ENCODE data around the gene SWAP70. TPM values are rescaled to one million over a fixed set of nuclear protein-coding genes. Genes with fewer than 3 reads are reported as not detected.

The SWAP70 gene
- total and polyA plus RNA-seq, 2 of the 13 experiments (the other 11 are each of a cell fraction or from before 2014, with no cell fraction given), result 4.6 to 8.7 TPM

GRCh38 chr11:9645881-9646280, 18.0 kb upstream of the SWAP70 start:
- intact Hi-C loops (cut with micrococcal nuclease; ENCODE audit: unreplicated experiment) (no loop called here), in situ Hi-C loops (cut with HindIII; ENCODE audit: extremely low pct_ligation_motif_present, low pct_unique_long_range_greater_than_20kb) (no loop called here)
- no peaks in the 10 kb centered on the region for H4K20me1 ChIP-seq (ENCODE audit: insufficient read depth, low read length)
- H3K4me3 ChIP-seq (replicated peaks in 1 of 3; ENCODE audit: insufficient read depth in 1 of 3, low read depth in 2 of 3, low read length in 3 of 3), result no peak overlapping the region
- POLR2A ChIA-PET, result no interaction called here
- H3K4me1 ChIP-seq (ENCODE audit: insufficient read depth, low read length), result peaks cover 10% of the 10 kb centered on the region
- TF ChIP-seq ZNF292 (CRISPR knock-in tag; IDR thresholded peaks at IDR 0.05; ENCODE audit: borderline replicate concordance, low read depth) (no peak), BRF2 (CRISPR knock-in tag; IDR thresholded peaks at IDR 0.05) (no peak), KLF9 (CRISPR knock-in tag; IDR thresholded peaks at IDR 0.05; ENCODE audit: low read depth) (no peak), ZBTB42 (CRISPR knock-in tag; IDR thresholded peaks at IDR 0.05) (no peak), ZNF160 (CRISPR knock-in tag; IDR thresholded peaks at IDR 0.05) (no peak), TARDBP (CRISPR knock-in tag; IDR thresholded peaks at IDR 0.05) (no peak), ATM (IDR thresholded peaks at IDR 0.05; ENCODE audit: borderline replicate concordance) (no peak), RERE (CRISPR knock-in tag; IDR thresholded peaks at IDR 0.05; ENCODE audit: low read depth) (no peak), KLF15 (CRISPR knock-in tag; IDR thresholded peaks at IDR 0.05; ENCODE audit: borderline replicate concordance) (no peak), ZFY (CRISPR knock-in tag; IDR thresholded peaks at IDR 0.05) (no peak)
- BruUV-seq (replicated peaks), result no TSS peak
- H3K9me3 ChIP-seq (ENCODE audit: low read length), result no peaks in the 10 kb centered on the region
- no peaks in the 10 kb centered on the region; a peak in 1 of 5 replicates for H3K27me3 ChIP-seq (ENCODE audit: control insufficient read depth in 1 of 2, insufficient read depth in 2 of 2, low read length in 2 of 2)
- H3K4me2 ChIP-seq (ENCODE audit: low read depth, low read length), result no peak overlapping the region
- H2AFZ ChIP-seq (ENCODE audit: low read length), result no peak overlapping the region
- DNase-seq (ENCODE audit: low spot score) (no peak), FAIRE-seq (no peak), ATAC-seq (no peak)
- no peak overlapping the region for H3K27ac ChIP-seq (ENCODE audit: extremely low read length, insufficient read depth, low read length)
- no peaks in the 10 kb centered on the region for H3K79me2 ChIP-seq (ENCODE audit: insufficient read depth, low read length)
- 5% methylated on average over 1 of the region's 1 CpG for WGBS (ENCODE audit: low lambda C conversion rate)
- H3K36me3 ChIP-seq (replicated peaks in 1 of 2; ENCODE audit: control insufficient read depth in 1 of 2, insufficient read depth in 2 of 2, low read length in 2 of 2), result no peaks in the 10 kb centered on the region
- CTCF ChIA-PET (ENCODE audit: low intra/inter-chr PET ratio, low total read pairs), result no interaction called here
- no peak overlapping the region for H3K9ac ChIP-seq (ENCODE audit: insufficient read depth, low read depth, low read length)
